Astrocyte of the hippocampus (primary cell): ENCODE data around the gene PHLPP1.

Experiments used
- DNase-seq: peaks from one replicate; pipeline ENCODE4 v3.0.0; 2011; ENCODE audit warnings: low read depth, low spot score

The PHLPP1 gene

GRCh38 chr18:62977512-62977911 lies 262.2 kb downstream of the PHLPP1 start:
- no peak for DNase-seq

- no peak for DNase-seq
Observed at GRCh38 chr18:62978251-62979049, 263.1 kb downstream of the PHLPP1 start.

DNA sequence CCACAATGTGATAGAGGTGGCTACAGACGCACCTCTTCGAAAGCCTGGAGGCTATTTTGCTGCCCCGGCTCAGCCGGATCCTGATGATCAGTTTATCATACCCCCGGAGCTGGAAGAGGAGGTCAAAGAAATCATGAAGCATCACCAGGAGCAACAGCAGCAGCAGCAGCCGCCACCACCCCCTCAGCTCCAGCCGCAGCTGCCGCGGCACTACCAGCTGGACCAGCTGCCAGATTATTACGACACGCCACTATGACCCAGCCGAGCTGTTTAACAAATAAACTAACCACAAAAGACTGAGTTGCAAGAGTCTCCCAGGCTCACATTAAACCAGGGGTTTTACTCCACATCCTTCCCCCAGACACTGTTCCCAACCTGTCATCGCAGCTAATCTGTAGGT lies 263.8 kb downstream of the PHLPP1 start:
- peak; percentile 89 for DNase-seq

DNA sequence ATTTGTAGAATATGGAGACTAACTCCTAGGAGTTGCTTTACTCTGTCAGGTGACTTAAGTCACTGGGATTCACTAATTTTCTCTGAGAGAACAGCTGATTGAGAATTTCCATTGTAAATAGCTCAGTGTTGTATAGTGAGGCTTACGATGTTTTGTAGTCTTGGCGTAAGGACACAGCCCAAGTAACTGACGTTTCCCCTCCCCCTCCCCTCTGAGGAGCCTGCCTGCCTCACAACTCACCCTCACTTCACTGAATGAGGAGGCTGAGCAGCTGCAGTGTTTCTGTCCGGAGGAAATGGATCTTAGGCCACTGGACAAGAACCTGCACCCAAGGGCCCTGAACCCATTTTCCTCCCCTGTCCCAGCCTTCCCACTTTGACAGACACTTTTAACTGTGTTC lies 264.6 kb downstream of the PHLPP1 start:
- peak; percentile 11 for DNase-seq

GRCh38 chr18:62981566-62981965 lies 266.2 kb downstream of the PHLPP1 start:
- no peak for DNase-seq

GRCh38 chr18:62982600-62983251 lies 267.4 kb downstream of the PHLPP1 start:
- peak; percentile 81 for DNase-seq

DNA sequence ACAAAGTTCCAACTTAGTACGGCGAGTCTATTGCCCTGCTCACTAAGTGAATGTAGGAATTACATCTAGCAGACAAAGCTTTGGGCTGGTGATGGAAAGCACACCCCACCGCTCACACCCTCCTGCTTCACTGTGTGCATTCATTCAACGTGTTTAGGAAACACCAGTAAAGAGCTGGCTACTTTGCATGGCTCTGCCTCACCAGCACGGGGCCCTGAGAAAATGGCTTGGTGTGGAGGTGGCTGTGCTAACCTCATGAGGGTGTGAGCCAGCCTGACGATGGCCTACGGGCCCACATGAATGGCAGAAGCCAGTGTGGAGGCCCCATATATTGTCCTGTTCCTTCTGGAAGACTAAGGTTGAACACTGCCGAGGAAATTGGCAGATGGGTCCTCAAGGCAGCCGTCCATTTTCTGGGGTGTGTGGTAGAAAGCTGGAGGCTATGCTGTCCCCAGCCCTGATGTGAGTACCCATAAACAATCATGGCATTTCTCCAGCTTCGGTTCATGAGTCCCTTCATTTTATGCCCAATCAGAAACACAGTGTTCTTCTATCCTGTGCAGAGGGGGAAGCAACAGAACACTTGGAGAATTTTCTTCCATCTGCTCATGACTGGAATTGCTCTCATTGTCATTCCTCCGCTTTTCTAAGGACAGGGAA lies 269.4 kb downstream of the PHLPP1 start:
- no peak for DNase-seq

DNA sequence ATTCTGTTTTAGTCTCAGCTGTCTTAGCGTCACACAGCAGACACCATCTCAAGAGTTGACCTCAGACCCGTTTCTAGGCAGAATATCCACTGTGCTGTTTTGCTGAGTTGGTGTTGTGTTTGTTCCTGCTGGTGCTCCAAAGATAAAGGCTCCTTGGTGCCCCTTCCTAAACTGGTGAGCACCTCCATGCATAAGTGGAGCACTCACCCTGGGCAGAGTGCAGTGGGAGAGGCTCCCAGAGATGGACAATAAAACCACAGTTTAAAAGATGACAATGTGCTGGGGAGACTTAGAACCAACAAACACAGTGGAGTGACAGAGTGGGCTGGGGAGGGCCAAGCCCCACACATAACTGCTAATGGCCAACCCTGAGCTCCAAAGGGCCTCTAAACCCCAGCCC lies 271.1 kb downstream of the PHLPP1 start:
- no peak for DNase-seq

- no peak for DNase-seq
Observed at GRCh38 chr18:62987055-62987830, 271.9 kb downstream of the PHLPP1 start.

- no peak for DNase-seq
Observed at GRCh38 chr18:62987859-62988258, 272.5 kb downstream of the PHLPP1 start.

DNA sequence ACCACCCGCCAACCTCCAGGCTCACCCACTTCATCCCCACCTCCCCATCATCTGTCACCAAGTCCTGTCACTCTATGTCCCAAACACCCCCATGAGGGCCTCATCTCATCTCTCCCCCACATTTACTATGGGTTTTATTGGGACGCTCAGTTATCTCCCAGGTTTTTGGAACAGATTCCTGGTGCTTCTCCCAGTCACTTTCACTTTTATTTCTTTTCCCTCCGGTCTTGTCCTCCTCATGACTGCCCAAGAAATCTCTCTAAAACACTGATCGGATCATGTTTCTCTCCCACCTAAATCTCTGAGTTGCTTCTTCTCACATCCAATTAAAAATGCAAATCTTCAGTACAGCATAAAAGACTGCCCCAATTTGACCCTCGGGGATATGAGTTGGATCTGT lies 273.1 kb downstream of the PHLPP1 start:
- DNase-seq: no peak

GRCh38 chr18:62989195-62989594 lies 273.9 kb downstream of the PHLPP1 start:
- DNase-seq: no peak

DNA sequence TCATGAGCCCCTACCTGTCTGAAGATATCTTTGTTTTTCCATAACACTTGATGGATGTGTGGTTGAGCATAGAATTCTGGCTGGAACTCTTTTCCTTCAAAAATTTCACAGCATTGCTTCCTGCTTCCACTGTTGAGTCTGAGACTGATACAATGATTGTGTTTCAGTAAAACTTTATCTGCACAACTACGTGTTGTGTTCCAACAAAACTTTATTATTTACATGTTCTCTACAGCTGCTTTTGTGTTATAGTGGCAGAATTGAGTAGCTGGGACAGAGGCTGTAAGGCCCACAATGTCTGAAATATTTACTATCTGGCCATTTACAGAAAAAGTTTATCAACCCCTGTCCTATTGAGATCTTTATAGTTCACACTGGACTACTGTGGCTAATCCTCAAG lies 275.3 kb downstream of the PHLPP1 start:
- no peak for DNase-seq

DNA sequence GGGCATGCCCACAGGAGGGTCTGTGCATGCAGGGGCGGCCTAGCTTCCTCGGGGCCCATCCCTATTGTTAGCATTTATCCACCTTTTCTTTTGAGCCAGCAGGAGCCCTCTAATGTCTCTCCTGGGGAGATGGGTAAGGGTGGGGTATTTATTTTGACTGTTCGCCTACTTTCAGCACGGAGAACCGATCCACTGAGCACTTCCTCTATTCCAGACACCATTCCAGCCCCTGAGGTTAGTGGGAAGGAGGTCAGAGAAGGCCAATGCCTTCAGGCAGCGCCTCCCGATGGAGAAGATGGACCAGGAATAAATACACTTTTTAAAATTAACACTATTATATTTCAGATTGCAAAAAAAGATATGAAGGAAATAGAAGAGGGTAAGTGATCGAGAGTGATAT lies 276.0 kb downstream of the PHLPP1 start:
- no peak for DNase-seq

DNA sequence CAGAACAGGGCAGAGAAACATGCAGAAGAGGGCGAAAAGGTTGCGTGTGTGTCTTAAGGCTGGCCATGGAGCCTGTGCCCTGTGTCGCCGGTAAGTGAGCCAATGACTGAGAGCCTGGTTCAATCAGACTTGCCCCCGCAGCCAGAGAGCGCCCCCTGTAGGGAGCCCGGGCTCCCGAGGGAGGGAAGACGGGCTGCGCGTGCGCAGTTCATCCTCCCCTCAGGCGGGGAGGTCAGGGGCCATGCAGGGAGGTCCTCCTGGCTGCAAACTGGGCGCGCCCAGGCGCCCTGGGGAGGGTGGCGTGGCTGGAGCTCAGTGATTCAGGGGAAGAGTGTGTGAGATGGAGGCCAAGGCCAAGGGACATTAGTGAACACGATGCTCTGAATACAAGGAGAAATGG lies 276.6 kb downstream of the PHLPP1 start:
- no peak for DNase-seq

GRCh38 chr18:62992877-62993365 lies 277.6 kb downstream of the PHLPP1 start:
- DNase-seq: no peak

GRCh38 chr18:62996566-62996965 lies 281.2 kb downstream of the PHLPP1 start:
- no peak for DNase-seq

- DNase-seq: no peak
Observed at GRCh38 chr18:62997076-62997475, 281.7 kb downstream of the PHLPP1 start.

DNA sequence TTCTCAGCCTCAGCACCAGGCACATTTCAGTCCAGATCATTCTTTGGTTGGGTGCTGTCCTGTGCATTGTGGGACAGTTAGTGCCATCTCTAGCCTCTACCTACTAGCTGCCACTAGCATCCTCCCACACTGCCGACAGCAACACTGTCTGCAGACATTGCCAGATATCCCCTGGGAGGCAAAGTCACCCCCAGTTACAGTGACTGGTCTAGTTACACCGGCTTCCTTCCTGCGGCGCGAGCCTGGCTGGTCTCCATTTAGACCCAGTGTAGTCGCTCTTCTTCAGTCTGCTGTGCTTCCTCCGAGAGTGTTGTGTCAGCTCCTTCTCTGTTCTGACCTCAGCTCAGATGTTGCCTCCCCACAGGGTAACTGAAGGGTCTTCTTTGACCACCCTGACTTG lies 283.1 kb downstream of the PHLPP1 start:
- DNase-seq: no peak

DNA sequence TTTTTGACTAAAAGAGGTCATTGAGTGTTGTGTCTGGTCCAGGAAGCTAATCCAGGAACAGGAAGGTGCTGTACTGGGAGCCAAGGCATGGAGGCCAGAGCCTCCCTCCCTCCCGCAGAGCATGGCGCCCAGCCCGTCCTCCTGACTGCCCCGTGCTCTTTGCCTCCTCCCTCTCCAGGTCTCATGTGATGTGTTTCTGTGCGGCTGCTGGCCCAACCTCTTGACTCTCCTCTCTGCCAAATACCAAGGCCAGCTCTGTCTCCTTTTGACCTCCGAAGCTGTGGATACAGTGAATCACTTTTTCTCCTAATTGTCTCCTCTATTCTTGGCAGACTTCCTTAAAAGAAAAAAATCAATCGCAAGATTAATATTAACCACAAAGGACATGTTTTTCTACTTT lies 284.1 kb downstream of the PHLPP1 start:
- DNase-seq: no peak

- DNase-seq: no peak
Observed at GRCh38 chr18:62999921-63000320, 284.6 kb downstream of the PHLPP1 start.

DNA sequence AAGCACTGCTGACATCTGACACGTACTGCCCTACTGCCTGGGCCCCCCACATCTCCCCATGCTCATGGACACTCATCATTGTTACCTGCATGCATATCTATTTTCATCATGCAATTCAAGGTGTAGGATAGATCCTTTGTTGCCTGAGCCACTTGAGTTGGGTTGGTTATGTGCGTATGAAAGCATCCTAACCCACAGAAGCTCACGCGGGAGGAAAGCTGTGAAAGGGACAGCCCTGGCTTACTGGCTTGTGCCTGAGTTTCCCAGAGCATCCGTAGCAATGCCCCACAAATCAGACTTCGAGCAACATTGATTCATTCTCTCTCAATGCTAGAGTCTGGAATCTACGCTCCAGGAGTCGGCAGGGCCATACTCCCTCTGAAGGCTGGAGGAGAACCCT lies 285.5 kb downstream of the PHLPP1 start:
- no peak for DNase-seq
